ELF-1 (cell line): ENCODE measurements around the gene SLC51A.
"Not testable (repeated sequence)": the region's sequence is repeated elsewhere in the genome, so short reads cannot be mapped to it uniquely, and the experiment has no call there.

Experiments used
- DNase-seq: peaks from one replicate; pipeline ENCODE4 v3.0.0-alpha.2; 2016; ENCODE audit warnings: low read depth, low spot score

The SLC51A gene

DNA sequence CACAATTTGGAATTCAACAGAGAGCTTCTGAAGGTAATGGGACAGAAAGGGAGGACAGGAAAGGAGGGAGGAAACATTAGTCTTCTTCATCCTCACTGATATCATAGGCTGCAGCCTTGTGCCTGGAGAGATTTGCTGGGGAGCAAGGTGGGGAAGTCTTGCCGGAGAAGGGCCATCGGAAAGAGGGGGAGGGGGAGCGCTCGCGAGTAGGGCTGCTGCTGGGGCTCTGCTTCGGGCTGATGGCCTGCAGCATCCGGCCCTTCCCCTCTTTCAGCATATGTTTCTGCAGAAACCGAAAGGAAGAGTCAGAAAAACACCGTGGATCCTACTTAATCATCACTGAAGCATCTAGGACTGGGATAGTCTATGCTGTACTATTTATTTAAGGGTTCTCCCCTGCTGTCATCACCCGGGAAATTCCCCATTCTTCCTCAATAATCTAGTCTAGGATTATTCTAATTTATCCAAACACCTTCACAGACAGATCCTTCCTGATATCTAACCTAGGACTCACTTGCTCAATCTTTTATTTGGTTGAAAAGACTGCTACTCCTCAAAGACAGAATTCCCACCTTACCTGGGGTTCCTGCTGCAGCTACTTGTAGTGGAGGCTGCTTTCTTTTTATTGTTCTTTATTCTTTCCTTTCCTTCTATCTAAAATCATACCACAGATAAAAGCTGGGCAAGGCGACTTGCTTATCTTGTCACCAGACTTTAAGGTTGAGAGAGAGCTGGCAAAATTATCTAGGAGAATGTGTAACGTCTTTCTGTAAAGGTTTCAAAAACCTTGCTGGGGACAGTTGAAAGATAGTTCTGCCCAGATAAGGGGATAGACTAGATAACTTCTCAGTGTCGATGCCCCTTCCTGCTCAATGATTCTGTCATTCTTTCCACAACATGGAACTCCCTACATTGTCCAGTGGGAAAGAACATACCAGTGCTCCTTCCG, 22.6 kb downstream of the SLC51A start:
- DNase-seq = no peak

DNA sequence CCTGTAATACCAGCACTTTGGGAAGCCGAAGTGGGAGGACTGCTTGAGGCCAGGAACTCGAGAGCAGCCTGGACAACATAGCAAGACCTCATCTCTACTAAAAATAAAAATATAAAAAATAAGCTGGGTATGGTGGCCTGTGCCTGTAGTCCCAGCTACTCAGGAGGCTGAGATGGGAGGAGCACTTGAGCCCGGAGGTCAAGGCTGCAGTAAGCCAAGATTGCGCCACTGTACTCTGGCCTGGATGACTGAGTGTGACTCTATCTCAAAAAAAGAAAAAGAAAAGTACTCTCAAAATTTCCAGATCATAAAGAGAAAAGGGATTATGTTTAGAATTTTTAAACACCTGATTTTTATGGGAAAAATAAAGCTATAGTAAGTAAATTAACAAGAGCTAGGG, 24.1 kb downstream of the SLC51A start:
- DNase-seq = no peak

DNA sequence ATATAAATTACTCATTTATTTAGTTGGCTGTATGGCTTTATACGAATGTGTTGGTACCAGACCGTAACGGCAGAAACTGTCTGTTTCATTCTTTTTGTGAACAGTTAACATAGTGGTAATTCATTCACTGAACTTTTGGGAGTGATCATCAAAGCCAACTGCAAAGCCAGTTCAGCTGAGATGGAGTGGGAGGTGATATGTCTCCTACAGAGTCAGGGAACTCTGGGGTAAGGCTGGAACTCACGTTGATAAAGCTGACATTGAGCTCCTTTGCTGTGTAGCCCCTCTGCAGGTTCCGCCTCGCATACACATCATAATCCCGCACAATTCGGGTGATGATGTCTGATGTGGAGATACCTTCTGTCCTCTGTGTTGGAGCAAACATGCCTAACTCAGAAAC, 25.4 kb downstream of the SLC51A start:
- DNase-seq = no peak

DNA sequence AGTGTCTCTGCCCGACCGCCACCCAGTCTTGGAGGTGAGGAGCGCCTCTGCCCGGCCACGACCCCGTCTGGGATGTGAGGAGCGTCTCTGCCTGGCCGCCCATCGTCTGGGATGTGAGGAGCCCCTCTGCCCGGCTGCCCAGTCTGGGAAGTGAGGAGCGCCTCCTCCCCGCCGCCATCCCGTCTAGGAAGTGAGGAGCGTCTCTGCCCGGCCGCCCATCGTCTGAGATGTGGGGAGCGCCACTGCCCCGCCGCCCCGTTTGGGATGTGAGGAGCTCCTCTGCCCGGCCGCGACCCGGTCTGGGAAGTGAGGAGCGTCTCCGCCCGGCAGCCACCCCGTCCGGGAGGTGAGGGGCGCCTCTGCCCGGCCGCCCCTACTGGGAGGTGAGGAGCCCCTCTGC, 27.8 kb downstream of the SLC51A start:
- DNase-seq = not testable (repeated sequence)

DNA sequence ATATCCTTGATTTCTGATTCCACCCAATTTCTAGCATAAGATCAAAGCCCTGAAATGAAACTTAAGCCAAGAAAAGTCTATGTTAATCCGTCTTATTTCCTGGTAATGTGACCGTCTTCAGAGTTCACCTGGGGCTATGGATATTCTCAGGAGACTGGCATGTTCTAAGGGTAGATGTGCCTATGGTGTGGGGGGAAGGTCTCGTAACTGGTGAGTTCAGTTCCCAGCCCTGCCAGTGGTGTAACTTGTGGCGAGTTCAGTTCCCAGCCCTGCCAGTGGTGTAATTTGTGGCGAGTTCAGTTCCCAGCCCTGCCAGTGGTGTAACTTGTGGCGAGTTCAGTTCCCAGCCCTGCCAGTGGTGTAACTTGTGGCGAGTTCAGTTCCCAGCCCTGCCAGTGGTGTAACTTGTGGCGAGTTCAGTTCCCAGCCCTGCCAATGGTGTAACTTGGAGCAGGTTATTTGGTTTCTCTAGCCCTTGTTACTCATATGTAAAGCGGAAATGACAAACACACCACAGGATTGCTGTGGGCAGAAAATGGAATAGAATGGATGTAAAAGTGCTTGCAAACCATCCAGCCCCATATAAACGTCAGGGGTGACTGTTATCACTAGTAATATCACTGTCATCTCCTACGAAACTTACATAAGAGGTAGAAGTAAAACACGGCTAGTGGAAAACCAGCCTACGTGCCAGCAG, 30.4 kb downstream of the SLC51A start:
- DNase-seq = no peak

DNA sequence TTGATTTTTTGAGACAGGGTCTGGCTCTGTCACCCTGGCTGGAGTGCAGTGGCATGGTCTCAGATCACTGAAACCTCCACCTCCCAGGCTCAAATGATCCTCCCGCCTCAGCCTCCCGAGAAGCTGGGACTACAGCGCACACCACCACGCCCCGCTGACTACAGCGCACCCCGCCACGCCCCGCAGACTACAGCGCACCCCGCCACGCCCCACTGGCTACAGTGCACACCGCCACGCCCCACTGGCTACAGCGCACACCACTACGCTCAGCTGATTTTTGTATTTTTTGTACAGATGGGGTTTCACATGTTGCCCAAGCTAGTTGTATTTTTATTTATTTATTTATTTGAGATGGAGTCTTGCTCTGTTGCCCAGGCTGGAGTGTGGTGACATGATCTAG, 35.6 kb downstream of the SLC51A start:
- no peak for DNase-seq

DNA sequence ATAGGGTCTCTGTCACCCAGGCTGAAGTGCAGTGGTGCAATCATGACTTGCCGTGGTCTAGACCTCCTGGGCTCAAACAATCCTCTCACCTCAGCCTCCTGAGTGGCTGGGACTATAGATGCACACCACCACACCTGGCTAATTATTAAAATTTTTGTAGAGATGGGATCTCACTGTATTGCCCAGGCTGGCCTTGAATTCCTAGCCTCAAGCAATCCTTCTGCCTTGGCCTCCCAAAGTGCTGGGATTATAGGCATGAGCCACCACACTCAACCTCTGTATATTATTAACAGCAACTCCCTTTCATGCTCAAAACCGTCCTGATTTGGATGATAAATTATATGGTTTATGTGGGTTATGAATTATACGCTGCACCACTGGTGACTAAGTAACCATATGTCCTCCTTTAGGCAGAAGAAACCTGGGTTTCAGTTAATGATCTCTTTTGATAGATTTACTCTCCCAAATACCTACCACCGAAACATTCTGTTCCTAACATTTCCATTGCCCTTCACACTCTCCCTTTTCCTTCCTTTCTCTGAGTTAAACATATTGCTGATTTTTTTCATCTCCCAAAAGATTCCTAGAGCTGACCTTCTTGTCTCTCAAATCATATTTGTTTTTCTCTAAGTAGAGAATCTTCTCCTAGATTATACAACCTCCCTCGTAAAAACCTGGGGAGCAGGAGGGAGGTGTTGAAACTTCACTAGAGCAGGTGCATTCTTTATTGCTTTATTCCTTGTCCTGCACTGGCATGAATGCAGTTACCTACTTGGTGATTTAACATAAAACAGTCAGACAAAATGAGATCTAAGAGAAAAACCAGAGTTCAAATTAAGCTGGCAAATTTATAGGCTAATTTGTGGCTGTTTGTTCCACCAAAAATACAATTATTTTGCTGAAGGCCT, 38.3 kb downstream of the SLC51A start:
- DNase-seq = no peak

DNA sequence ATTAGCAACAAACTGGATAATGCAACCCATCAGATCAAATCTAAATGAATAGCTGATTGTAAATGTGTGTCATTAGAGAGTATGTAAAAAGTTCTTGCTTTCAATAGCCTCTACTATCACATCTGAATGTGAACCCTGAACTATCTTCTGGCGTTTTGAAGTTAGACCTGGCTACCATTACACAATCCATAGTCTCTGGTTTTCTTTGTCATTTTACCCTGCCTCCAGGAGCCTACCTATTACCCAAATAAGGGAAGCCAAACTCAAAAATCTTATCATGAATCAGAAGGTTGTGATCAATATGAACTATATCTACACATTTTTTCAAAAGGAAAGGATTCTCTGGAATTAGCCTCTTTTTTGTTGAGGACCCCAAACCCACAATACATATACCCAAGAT, 39.4 kb downstream of the SLC51A start:
- no peak for DNase-seq

DNA sequence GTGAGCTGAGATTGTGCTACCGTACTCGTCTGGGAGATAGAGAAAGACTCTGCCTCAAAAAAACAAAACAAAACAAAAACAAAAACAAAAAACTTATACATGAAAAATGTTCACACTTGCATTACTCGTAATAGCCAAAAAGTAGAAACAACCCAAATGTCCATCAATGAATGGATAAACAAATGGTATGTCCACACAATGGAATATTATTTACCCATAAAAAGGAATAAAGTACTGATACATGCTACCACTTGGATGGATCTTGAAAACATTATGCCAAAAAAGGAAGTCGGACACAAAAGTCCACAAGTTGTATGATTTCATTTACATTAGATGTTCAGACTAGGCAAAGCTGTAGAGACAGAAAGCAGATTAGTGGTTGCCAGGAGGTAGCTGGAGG, 44.5 kb downstream of the SLC51A start:
- no peak for DNase-seq

DNA sequence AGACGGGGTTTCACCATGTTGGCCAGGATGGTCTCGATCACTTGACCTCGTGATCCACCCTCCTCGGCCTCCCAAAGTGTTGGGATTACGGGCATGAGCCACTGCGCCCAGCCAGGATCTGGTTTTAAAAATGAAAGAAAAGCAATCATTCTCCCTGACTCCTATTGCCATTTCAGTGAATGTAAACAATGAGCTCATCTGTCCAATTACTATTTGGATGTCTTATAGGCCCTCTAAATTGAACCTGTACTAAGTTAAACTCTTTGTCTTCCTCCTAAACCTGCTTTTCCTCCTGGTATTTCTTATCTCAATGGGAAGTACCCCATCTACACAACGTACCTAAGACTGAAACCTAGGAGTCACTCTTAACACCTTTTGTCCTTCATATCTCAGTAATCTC, 47.5 kb downstream of the SLC51A start:
- no peak for DNase-seq

DNA sequence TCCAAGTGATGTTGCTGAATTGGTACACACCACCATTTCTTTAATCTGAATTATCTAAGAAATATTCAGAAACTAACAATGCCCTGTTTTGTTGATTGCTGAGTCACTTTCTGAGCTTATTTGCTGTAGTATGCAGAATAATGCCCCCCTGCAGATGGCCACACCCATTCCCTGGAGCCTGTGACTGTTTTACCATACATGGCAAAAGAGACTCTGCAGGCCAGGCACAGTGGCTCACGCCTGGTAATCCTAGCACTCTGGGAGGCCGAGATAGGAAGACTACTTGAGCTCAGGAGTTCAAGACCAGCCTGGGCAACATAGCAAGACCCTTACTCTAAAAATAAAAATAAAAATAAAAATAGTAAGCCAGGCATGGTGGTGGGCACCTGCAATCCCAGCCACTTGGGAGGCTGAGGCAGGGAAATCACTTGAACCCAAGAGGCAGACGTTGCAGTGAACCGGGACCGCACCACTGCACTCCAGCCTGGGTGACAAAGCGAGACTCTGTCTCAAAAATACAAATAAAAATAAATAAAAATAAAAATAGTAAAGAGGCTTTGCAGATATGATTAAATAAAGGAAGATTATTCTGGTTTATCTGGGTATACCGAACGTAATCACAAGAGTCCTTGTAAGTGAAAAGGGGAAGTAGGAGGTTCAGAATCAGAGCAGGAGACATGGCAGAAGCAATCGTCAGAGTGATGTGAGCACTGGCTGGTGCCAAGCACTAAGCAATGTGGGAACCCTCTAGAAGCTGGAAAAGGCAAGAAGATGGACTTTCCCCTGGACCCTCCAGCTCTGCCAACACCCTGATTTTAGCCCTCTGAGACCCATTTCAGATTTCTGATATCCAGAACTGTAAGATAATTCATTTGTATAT, 52.2 kb downstream of the SLC51A start:
- DNase-seq = peak; percentile 62

DNA sequence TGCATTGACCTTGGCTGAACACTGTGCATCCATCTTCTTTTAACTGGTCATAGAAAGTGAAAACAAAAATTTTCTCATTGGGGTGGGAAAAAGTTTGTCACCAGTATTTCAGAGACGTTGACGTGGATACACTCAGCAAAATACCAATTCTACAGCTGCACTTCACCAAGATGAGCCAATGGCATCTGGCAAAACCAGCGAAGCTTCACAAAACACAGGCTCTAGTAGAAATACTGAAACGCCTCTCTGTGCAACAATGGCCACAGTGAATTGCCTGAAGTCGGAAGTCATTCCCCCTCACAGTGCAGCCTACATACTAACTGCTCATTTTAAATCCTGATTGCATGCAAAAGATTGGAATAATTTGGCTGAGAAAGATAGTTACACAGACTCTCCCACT, 54.2 kb downstream of the SLC51A start:
- DNase-seq = no peak

DNA sequence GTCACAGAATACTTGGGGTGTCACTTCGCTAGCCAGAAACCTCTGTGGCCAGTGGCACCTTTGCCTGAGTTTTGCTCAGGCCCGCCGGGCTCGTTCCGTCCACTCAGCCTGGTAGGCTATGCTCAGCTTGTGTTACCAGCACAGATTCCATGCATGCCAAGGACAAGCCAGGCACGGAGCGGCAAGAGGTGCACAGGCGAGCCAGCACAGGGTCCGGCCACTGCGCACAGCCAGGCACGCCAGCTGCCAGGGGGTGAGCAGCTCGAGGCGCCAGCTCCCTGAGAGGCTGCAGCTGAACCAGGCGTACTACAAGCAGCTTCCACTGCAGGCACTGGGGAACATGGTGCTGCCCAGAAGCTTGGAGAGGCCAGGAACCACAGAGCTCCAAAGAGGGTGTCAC, 56.5 kb downstream of the SLC51A start:
- DNase-seq = no peak

DNA sequence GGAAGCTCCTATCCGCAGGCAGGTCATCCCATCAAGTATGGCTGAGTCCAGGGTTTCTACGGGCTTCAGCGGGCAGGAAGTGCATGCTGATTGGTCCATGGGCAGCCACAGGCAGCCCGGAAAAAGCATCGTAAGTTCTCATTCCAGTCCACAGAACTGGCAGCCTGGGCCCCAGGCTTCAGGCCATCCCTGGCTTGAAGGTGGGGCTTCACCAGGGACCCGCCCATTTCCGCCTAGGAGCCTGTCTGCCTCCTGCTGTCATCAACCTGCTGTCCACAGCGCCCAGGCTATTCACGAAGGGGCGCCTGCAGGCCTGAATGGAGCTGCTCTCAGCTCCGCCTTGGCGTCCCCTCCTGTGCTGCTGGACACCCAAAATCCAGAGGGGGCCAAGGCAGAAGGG, 57.3 kb downstream of the SLC51A start:
- no peak for DNase-seq

DNA sequence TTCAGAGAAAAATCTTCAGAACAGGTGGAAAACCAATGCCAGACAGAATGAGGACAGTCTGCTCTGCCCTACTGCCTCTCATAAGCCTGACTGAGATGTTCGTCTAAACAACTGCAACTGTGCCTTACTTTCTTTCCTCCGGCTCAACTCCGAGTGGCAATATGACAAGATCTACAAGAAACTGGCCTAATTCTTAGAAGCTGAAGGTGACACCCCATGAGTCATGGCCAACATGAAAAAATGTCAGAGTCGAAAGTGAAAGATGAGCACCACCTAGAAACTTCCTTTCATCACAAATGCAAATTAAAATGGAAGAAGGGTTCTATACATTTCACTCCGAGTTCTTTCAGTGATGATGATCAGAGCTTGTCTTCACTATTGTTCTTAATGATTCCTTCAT, 58.3 kb downstream of the SLC51A start:
- no peak for DNase-seq

DNA sequence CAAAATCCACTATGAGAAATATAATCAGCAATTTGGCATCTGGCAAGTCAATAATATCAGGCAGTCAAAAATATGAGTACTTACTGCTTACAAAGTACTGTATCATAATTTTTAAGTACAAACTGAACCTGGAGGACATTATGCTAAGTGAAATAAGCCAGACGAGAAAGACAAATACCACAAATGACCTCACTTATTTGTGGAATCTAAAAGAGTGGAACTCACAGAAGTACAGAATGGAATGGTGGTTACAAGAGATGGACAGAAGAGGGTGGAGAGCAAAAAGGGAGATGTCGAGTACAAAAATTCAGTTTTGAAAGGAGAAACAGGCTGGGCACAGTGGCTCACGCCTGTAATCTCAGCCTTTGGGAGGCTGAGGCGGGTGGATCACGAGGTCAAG, 58.8 kb downstream of the SLC51A start:
- no peak for DNase-seq

DNA sequence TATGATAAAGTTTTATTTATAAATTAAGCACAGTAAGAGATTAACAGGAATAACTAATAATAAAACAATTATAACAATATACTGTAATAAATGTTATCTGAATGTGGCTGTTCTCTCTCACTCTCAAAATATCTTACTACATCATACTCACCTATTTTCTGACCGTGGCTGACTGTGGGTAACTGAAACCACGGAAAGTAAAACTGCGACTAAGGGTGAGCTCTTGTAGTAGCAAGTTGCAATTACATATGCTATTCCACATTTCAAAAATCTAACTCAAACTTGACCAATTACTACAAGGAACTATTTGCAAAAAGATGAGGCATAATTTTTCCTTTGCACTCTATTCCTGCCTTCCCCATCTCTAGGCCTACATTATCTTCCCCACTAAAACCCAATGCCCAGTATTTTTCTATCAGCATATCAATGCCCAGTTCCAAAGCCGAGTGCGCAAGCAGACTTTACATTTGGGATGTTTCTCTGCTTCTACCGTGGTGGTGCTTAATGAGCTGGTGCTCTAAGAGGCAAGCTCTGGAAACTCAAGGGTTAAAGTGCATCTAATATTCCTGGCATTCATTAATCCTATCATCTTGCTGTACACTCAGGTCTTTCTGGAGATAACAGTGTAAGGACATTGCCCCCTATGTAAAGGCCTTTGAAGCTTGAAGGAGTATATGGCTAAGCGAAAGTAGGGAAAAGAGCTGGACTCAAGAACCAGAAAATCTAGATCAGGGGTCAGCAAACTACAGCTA, 64.5 kb downstream of the SLC51A start:
- DNase-seq = no peak

DNA sequence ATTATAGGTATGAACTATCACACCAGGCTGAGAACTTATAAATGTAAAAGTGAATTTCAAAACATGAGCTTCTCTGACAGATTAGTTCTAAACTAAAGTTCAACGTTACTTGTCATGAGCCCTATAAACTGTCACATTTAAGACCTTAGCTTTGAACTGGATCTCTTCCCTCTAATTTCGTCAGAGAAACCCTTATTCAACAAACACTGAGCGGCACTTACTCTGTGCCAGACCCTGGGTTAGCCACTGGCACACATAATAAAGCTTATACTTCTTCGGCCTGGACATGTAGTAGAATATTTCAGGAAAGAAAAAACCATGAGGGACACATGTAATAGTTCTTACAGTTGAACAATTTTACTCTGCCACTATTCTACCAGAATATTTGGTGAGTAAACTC, 65.6 kb downstream of the SLC51A start:
- no peak for DNase-seq
